Hematopoietic multipotent progenitor cell treated with erythropoietin and hydrocortisone succinate and interleukin-3 and kit ligand, for 8 days (in vitro differentiated cells): ENCODE data around the gene RUNX1.
"Not testable (repeated sequence)": the region's sequence is repeated elsewhere in the genome, so short reads cannot be mapped to it uniquely, and the experiment has no call there.

Experiments
- DNase-seq: peaks from one replicate; pipeline ENCODE4 v3.0.0-alpha.2; 2015

The RUNX1 gene

GRCh38 chr21:34966881-34967280 is 82.2 kb downstream of the RUNX1 start:
- not testable (repeated sequence) for DNase-seq

GRCh38 chr21:34965200-34966174 is 83.6 kb downstream of the RUNX1 start:
- no peak for DNase-seq

GRCh38 chr21:34962586-34963222 is 86.4 kb downstream of the RUNX1 start:
- no peak for DNase-seq

- DNase-seq: no peak
These were observed 87.0 kb downstream of the RUNX1 start for GRCh38 chr21:34962136-34962535.

GRCh38 chr21:34960687-34961086 is 88.4 kb downstream of the RUNX1 start:
- DNase-seq: no peak

GRCh38 chr21:34959607-34960006 is 89.5 kb downstream of the RUNX1 start:
- DNase-seq: no peak

GRCh38 chr21:34958040-34958439 is 91.1 kb downstream of the RUNX1 start:
- DNase-seq: no peak

GRCh38 chr21:34956416-34957316 is 92.4 kb downstream of the RUNX1 start:
- DNase-seq: no peak

GRCh38 chr21:34953950-34954349 is 95.2 kb downstream of the RUNX1 start:
- no peak for DNase-seq

GRCh38 chr21:34952701-34953100 is 96.4 kb downstream of the RUNX1 start:
- no peak for DNase-seq

- DNase-seq: not testable (repeated sequence)
These were observed 97.2 kb downstream of the RUNX1 start for GRCh38 chr21:34951868-34952267.

GRCh38 chr21:34950980-34951379 is 98.1 kb downstream of the RUNX1 start:
- no peak for DNase-seq

GRCh38 chr21:34949499-34949898 is 99.6 kb downstream of the RUNX1 start:
- no peak for DNase-seq

GRCh38 chr21:34949030-34949429 is 100.1 kb downstream of the RUNX1 start:
- no peak for DNase-seq

- no peak for DNase-seq
These were observed 100.9 kb downstream of the RUNX1 start for GRCh38 chr21:34948157-34948556.

GRCh38 chr21:34946916-34947534 is 102.1 kb downstream of the RUNX1 start:
- DNase-seq: peak; percentile 39

- no peak for DNase-seq
These were observed 102.7 kb downstream of the RUNX1 start for GRCh38 chr21:34946385-34946840.

GRCh38 chr21:34945288-34945687 is 103.8 kb downstream of the RUNX1 start:
- DNase-seq: no peak

- DNase-seq: no peak
These were observed 104.9 kb downstream of the RUNX1 start for GRCh38 chr21:34944015-34944755.

- no peak for DNase-seq
These were observed 106.2 kb downstream of the RUNX1 start for GRCh38 chr21:34942911-34943310.

GRCh38 chr21:34941162-34941561 is 107.9 kb downstream of the RUNX1 start:
- no peak for DNase-seq
